A549 treated with GW870086 at 1 μM for 4 hours (cell line): ENCODE data around the gene MT1F. TPM values are rescaled to one million over a fixed set of nuclear protein-coding genes. Genes with fewer than 3 reads are reported as not detected.

Experiments used
- total RNA-seq: library from RNA; stranded (reverse); fragments of 200-300 nt; extraction: Qiagen RNA extraction; gene quantifications from 5 replicates; pipeline ENCODE4 v1.2.3, GENCODE V29; 2022; ENCODE audit warnings: low read depth

Gene MT1F
- total RNA-seq, result 15.9 to 26.2 TPM (median 18.6 TPM) in 5 replicates

DNA sequence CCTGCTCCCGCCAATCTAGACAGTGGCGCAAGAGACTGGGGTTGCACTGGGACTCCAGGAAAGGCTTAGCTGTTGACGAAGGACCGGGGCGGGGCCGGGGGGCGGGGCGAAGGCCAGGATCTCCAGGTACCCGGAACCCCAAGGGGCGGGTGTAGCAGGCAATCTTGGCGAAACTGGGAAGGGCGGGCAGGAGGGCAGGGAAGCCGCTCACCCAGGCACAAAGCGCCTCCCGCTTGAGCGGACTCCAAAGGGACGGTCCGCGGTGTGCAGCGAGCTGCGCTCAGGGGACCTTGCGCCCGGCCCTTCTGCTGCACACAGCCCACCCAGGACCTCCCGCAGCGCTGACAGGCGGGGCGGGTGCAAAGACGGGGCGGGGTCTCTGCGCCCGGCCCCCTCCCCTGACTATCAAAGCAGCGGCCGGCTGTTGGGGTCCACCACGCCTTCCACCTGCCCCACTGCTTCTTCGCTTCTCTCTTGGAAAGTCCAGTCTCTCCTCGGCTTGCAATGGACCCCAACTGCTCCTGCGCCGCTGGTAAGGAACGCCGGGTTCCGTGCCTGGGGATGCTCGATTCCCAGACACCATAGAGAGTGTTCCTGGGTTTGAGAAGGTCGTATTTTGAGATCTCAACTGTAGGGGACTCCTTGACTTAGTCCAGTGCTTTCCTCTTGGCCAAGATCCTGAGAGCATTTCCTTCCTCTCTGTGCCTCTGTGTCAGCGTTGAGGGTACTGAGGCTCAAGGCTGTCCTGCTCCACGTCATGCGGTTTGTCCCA lies at the start of gene MT1F:
Gene MT1F, plus strand, starts transcription at position 405 of the 772 bp plus-strand sequence. Its CDS starts 100 bp downstream, at position 505.

DNA sequence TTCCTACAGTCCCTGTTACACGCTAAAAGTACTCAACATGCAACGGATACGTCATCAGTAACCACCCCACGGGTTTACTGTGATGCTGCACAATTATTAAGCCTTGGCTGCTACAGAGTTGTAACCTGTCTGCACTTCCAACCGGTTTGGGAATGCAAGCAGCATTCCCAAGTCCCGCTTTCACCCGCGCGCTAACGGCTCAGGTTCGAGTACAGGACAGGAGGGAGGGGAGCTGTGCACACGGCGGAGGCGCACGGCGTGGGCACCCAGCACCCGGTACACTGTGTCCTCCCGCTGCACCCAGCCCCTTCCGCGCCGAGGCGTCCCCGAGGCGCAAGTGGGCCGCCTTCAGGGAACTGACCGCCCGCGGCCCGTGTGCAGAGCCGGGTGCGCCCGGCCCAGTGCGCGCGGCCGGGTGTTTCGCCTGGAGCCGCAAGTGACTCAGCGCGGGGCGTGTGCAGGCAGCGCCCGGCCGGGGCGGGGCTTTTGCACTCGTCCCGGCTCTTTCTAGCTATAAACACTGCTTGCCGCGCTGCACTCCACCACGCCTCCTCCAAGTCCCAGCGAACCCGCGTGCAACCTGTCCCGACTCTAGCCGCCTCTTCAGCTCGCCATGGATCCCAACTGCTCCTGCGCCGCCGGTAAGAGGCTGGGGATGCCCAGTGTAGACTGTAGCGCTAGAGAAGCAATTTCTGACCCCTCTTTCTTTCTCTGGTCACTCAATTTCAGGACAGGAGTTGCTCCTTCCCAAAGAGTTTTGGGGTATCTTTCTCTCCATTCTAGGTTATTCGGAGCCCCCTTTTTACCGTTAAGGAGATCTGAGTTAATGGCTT lies 49.5 kb upstream of the MT1F start, which contains the start of gene MT2A:
Gene MT2A, plus strand, starts transcription at position 542 of the 833 bp plus-strand sequence. Its CDS starts 72 bp downstream, at position 614.

DNA sequence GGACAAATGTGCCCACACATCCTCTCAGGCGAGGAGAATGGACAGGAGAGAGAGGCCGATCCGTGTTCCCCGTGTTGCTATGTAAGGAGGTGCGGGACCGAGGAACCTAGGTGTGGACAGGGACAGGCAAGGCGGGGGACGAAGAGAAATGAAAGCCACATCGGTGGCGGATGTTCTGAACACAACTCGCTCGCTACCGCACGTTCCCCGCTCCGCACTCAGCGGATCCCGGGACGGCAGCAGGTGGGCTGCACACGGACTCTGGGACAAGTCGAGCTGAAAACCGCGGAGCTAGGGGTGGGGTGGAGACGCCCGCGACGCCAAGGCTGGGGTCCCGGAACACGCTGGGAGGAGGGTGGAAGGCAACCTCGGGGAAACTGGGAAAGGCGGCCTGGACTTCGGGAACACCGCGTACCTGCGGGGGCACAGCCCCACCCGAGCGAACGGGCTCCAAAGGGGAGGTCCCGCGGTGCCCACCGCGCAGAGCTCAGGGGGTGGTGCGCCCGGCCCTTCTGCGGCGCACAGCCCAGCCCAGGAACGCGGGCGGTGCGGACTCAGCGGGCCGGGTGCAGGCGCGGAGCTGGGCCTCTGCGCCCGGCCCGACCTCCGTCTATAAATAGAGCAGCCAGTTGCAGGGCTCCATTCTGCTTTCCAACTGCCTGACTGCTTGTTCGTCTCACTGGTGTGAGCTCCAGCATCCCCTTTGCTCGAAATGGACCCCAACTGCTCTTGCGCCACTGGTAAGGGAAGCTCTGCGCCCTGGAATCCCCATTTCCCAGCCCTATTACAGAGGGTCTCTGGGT lies 32.4 kb upstream of the MT1F start, which contains the start of gene MT1E:
Gene MT1E, plus strand, starts transcription at position 642 of the 803 bp plus-strand sequence. Its CDS starts 71 bp downstream, at position 713.

DNA sequence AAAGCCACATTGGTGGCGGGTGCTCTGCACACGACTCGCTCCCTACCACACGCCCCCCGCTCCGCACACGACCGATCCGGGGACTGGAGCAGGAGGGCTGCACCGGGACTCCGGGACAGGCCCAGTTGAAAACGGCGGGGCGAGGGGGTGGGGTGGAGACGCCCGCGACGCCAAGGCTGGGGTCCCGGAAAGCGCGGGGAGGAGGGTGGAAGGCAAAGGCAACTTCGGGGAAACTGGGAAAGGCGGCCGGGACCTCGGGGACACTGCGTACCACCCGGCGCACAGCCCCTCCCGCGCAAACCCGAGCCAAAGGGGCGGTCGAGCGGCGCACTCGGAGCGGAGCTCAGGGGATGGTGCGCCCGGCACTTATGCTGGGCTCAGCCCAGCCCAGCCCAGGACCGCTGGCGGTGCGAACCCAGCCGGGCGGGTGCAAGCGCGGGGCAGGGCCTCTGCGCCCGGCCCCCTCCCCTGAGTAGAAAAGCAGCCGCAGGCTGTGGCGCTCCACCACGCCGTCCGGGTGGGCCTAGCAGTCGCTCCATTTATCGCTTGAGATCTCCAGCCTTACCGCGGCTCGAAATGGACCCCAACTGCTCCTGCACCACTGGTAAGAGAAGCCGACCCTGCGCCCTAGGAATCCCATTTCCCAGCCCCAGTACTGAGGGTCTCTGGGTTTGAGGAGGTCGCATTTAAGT lies 25.5 kb upstream of the MT1F start, which contains the start of gene MT1M:
Gene MT1M, plus strand, starts transcription at position 504 of the 692 bp plus-strand sequence. Its CDS starts 73 bp downstream, at position 577.

DNA sequence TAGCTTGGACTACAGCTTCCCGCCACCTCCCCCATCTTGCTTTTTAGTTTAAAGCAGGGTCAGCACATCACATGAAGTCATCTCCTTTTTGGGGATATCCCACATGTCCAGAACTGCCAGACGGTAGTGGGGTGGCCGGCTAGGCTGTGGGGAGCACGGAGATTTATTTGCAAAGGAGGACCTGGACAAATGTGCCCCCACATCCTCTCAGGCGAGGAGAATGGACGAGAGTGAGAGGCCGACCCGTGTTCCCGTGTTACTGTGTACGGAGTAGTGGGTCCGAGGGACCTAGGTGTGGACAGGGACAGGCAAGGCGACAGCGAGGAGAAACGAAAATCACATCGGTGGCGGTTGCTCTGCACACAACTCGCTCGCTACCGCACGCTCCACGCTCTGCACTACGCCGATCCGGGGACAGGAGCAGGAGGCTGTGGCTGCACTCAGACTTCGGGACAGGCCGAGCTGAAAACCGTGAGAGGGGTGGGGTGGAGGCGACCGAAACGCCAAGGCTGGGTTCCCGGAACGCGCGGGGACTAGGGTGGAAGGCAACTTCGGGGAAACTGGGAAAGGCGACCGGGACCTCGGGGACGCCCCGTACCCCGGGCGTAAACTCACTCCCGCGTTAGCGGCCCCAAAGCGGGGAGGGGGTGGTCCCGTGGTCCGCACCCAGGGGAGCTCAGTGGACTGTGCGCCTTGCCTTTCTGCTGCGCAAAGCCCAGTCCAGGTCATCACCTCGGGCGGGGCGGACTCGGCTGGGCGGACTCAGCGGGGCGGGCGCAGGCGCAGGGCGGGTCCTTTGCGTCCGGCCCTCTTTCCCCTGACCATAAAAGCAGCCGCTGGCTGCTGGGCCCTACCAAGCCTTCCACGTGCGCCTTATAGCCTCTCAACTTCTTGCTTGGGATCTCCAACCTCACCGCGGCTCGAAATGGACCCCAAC lies 19.7 kb upstream of the MT1F start, which contains the start of gene MT1A:
Gene MT1A, plus strand, starts transcription at position 853 of the 937 bp plus-strand sequence. Its CDS starts 73 bp downstream, at position 926.

DNA sequence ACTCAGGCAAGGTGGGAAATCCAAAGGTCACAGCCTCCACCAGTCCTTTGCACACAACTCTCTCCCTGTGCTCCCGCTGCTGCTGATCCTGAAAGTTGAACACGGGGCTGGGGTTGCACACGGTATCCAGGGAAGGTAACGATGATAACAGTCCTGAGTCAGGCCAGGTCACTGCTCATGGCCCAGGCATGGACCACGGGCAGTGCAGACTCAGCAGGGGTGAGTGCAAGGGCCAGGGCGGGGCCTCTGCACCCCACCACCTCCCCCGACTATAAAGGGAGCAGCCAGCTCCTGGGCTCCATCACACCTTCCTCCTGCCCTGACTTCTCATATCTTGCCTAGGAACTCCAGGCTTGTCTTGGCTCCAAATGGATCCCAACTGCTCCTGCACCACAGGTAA lies 6.2 kb upstream of the MT1F start, which contains the start of gene MT1B:
Gene MT1B, plus strand, starts transcription at position 301 of the 400 bp plus-strand sequence. Its CDS starts 68 bp downstream, at position 369.

DNA sequence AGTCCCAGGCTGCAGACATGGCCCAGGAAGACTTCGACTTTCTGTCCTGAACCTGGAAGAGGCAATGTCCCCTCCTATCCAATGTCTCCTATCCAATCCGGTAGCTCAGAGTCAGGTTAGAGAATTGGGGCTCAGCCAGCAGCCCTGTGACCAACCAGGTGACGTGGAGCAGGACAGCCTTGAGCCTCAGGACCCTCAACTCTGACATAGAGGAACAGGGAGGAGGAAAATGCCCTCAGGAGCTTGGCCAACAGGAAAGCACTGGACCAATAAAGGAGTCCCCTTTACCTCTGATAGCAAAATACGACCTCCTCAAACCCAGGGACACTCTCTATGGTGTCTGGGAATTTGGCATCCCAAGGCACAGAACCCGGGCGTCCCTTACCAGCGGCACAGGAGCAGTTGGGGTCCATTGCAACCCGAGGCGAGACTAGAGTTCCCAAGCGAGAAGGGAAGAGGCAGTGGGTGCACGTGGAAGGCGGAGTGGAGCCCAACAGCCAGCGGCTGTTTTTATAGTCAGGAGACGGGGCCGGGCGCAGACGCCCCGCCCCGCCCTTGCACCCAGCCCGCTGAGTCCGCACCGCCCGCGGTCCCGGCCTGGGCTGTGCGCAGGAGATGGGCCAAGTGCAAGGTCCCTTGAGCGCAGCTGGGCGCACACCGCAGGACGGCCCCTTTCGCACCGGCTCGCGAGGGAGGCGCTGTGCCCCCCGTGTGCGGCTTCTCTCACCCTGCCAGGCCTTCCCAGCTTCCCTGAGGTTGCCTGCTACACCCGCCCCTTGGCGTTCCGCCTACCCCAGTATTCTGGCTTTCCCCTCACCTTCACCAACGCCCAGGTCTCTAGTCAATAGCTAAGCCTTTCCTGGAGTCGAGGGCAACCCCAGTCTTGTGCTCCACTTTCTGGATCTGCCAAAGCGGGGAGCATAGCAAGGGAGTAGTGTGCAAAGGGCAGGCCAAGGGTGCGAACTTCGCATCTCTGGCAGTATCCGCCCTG lies 10.1 kb downstream of the MT1F start, which contains the start of gene MT1G:
Gene MT1G, minus strand, starts transcription at position 485 of the 991 bp plus-strand sequence. Its CDS starts 72 bp downstream, at position 413.

DNA sequence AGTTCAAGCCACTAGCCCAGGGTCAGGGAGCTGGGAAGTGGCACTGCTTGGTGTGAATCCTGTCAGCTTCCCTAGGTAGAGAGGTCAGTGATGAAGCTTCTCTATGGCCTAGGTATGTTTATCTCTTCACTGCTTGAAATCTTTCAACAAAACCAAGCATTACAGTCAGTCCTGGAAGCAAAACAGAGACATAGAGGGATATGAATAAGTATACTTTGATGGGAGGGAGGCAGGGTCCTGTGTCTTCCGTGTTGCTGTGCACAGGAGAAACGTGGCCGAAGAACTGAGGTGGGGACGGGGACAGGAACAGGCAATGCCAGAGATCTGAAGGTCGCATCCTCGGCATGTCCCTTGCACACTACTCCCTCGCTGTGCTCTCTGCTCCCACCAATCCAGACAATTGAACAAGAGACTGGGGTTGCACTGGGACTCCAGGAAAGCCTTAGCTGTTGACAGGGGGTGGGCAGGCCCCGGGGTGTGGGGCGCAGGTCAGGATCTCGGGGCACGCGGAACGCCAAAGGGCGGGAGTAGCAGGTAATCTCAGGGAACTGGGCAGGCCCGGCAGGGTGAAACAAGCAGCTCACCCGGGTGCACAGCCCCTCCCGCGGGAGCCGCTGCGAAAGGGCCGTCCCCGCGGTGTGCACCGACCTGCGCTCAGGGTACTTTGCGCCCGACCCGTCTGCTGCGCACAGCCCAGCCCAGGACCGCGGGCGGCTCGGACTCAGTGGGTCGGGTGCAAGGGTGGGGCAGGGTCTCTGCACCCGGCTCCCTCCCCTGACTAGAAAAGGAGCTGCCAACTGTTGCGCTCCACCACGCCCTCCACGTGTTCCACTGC lies 11.5 kb downstream of the MT1F start, which contains the start of gene MT1H:
Gene MT1H, plus strand, starts transcription at position 810 of the 835 bp plus-strand sequence. CDS start 71 bp downstream, outside the sequence.

DNA sequence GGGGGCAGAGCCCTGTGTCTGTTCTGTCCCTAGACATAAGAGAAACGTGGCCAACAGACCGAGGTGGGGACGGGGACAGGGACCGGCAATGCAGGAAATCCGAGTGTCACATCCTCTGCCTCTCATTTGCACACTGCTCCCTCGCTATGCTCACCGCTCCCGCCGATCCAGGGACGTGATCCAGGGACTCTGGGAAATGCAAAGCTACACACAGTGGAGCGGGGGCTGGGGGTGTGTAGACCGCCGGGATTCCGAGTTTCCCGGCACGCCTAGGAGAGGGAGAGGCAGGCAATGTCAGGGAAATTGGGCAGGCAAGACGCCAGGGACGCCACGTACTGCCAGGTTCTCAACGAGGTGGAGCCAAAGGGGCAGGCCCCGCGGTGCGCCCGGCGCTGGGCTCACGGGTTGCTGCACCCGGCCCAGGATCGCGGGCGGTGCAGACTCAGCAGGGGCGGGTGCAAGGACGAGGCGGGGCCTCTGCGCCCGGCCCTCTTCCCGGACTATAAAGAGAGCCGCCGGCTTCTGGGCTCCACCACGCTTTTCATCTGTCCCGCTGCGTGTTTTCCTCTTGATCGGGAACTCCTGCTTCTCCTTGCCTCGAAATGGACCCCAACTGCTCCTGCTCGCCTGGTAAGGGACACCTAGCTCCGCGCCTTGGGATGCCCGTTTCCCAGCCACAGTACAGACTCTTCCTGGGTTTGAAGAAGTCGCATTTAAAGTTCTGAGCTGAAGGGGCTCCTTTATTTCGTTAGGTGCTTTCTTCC lies 24.4 kb downstream of the MT1F start, which contains the start of gene MT1X:
Gene MT1X, plus strand, starts transcription at position 532 of the 764 bp plus-strand sequence. Its CDS starts 71 bp downstream, at position 603.

Other genes starting within 250 kb of the MT1F start
- gene AMFR, start 232.4 kb upstream of the MT1F start, total RNA-seq, result 58.6 to 71.7 TPM (median 66.7 TPM) in 5 replicates
- gene NUDT21, start 206.6 kb upstream of the MT1F start, total RNA-seq, result 105 to 126 TPM (median 122 TPM) in 5 replicates
- 65.9 to 95.4 TPM (median 79.4 TPM) in 5 replicates for gene OGFOD1, start 206.4 kb upstream of the MT1F start, total RNA-seq
- gene BBS2, start 137.9 kb upstream of the MT1F start, total RNA-seq, result 16.7 to 22.5 TPM (median 18.9 TPM) in 5 replicates
- gene MT4, start 92.9 kb upstream of the MT1F start, total RNA-seq, result not detected in 5 replicates
- 0.31 TPM in 1 of 5 replicates, not detected in the others for gene MT3, start 68.4 kb upstream of the MT1F start, total RNA-seq
- 1,633 to 2,275 TPM (median 1,837 TPM) in 5 replicates for gene MT2A, start 49.4 kb upstream of the MT1F start, total RNA-seq
- gene MT1E, start 32.2 kb upstream of the MT1F start, total RNA-seq, result 0.69 TPM in 1 of 5 replicates, not detected in the others
- gene MT1M, start 25.3 kb upstream of the MT1F start, total RNA-seq, result not detected in 5 replicates
- gene MT1A, start 19.3 kb upstream of the MT1F start, total RNA-seq, result 18.1 to 25.3 TPM (median 21.5 TPM) in 5 replicates
- gene MT1B, start 6.1 kb upstream of the MT1F start, total RNA-seq, result 0.52 TPM in 2 of 5 replicates, not detected in the others
- not detected in 5 replicates for gene MT1G, start 10.1 kb downstream of the MT1F start, total RNA-seq
- not detected in 5 replicates for gene MT1H, start 11.9 kb downstream of the MT1F start, total RNA-seq
- 449 to 807 TPM (median 553 TPM) in 5 replicates for gene MT1X, start 24.5 kb downstream of the MT1F start, total RNA-seq
- 89.1 to 104 TPM (median 98.0 TPM) in 5 replicates for gene NUP93, start 72.2 kb downstream of the MT1F start, total RNA-seq
- gene SLC12A3, start 207.2 kb downstream of the MT1F start, total RNA-seq, result not detected in 5 replicates